Lower leg skin (tissue), 3 donors: Measurements from ENCODE around the gene ANGPTL7.
"Not testable (repeated sequence)": the region's sequence is repeated elsewhere in the genome, so short reads cannot be mapped to it uniquely, and the experiment has no call there.

ENCODE experiments used
- CTCF ChIP-seq, 3 donors: fragments of 450-650 bp; IDR thresholded peaks; one replicate each; pipeline ENCODE4 v1.5.1; 2016; ENCODE audit warnings: antibody characterized with exemption in 3 of 3, mild to moderate bottlenecking in 3 of 3, moderate library complexity in 2 of 3
- POLR2A ChIP-seq, 2 donors: fragments of 450-650 bp; IDR thresholded peaks; one replicate each; pipeline ENCODE4 v1.6.1; 2016 to 2017; ENCODE audit warnings: antibody characterized with exemption in 2 of 2, mild to moderate bottlenecking in 1 of 2, moderate library complexity in 1 of 2

- TF ChIP-seq CTCF, POLR2A (IDR thresholded peaks at IDR 0.05): not testable (repeated sequence)
Measured at GRCh38 chr1:11162752-11163151, 26.4 kb upstream of the ANGPTL7 start.
